Vagina (tissue), 2 donors: ENCODE results near the gene NASP.

Experiments
- POLR2A ChIP-seq, 2 donors: fragments of 450-650 bp; IDR thresholded peaks; one replicate each; pipeline ENCODE4 v1.6.1; 2017; ENCODE audit warnings: antibody characterized with exemption in 2 of 2, mild to moderate bottlenecking in 2 of 2, moderate library complexity in 2 of 2
- POLR2AphosphoS5 ChIP-seq, 2 donors: sonication (generic); formaldehyde crosslinking; IDR thresholded peaks; one replicate each; pipeline ENCODE4 v1.9.0; 2017; ENCODE audit warnings: antibody characterized with exemption in 2 of 2, mild to moderate bottlenecking in 2 of 2, low read depth in 1 of 2; ENCODE audit not compliant: insufficient read depth in 1 of 2
- TF ChIP-seq, protein P1 (sequence below), 3 experiments: fragments of 450-650 bp in 2 of 3; fragments of 200-600 bp in 1 of 3; sonication (generic) in 1 of 3; IDR thresholded peaks; one replicate each; pipeline ENCODE4 v1.5.1; 2017 to 2019; ENCODE audit warnings: antibody characterized with exemption in 3 of 3, mild to moderate bottlenecking in 2 of 3, moderate library complexity in 2 of 3

DNA sequence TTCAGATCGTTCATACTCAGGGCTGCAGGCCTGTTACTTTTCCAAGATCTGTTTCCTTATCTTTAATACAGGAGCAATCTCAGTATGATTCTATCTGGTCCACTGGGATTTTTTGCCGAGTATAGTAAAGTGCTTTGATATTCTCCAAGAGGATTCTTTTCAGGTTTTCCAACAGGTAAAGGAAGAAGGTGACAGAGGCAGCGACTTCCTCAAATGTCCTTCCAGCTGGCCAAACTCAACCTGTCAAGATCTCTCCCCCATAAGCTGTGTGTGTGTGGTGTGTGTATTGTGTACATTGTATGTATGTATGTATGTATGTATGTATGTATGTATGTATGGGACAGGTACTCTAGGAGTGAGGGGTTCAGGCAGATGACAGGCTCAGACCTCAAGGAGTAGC lies 32.2 kb upstream of the NASP start:
- TF ChIP-seq POLR2AphosphoS5 (IDR thresholded peaks at IDR 0.05; ENCODE audit: insufficient read depth in 1 of 2, low read depth in 1 of 2) (no peak), POLR2A (IDR thresholded peaks at IDR 0.05) (no peak)
- TF ChIP-seq, protein P1, sequence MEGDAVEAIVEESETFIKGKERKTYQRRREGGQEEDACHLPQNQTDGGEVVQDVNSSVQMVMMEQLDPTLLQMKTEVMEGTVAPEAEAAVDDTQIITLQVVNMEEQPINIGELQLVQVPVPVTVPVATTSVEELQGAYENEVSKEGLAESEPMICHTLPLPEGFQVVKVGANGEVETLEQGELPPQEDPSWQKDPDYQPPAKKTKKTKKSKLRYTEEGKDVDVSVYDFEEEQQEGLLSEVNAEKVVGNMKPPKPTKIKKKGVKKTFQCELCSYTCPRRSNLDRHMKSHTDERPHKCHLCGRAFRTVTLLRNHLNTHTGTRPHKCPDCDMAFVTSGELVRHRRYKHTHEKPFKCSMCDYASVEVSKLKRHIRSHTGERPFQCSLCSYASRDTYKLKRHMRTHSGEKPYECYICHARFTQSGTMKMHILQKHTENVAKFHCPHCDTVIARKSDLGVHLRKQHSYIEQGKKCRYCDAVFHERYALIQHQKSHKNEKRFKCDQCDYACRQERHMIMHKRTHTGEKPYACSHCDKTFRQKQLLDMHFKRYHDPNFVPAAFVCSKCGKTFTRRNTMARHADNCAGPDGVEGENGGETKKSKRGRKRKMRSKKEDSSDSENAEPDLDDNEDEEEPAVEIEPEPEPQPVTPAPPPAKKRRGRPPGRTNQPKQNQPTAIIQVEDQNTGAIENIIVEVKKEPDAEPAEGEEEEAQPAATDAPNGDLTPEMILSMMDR (IDR thresholded peaks at IDR 0.05), result no peak
